ENCODE measurements around the gene TUBA4B.

GRCh38 chr2:219272356-219272755, 19.3 kb downstream of the TUBA4B start:
- TF ChIP-seq TAF1 (IDR thresholded peaks at IDR 0.05; ENCODE audit: borderline replicate concordance, low read depth, low read length): no peak
- no peak for TF ChIP-seq POLR2AphosphoS5 (IDR thresholded peaks at IDR 0.05; ENCODE audit: low read depth, low read length)
- TF ChIP-seq POLR2A (IDR thresholded peaks at IDR 0.05; ENCODE audit: low read depth, low read length): no peak
